ENCODE data around the gene RTP2. TPM values are rescaled to one million over a fixed set of nuclear protein-coding genes. Genes with fewer than 3 reads are reported as not detected.

RTP2 gene
- total and polyA plus RNA-seq, 9 of the 15 experiments (the other 6 are each of a cell fraction or from before 2014, with no cell fraction given) = not detected

DNA sequence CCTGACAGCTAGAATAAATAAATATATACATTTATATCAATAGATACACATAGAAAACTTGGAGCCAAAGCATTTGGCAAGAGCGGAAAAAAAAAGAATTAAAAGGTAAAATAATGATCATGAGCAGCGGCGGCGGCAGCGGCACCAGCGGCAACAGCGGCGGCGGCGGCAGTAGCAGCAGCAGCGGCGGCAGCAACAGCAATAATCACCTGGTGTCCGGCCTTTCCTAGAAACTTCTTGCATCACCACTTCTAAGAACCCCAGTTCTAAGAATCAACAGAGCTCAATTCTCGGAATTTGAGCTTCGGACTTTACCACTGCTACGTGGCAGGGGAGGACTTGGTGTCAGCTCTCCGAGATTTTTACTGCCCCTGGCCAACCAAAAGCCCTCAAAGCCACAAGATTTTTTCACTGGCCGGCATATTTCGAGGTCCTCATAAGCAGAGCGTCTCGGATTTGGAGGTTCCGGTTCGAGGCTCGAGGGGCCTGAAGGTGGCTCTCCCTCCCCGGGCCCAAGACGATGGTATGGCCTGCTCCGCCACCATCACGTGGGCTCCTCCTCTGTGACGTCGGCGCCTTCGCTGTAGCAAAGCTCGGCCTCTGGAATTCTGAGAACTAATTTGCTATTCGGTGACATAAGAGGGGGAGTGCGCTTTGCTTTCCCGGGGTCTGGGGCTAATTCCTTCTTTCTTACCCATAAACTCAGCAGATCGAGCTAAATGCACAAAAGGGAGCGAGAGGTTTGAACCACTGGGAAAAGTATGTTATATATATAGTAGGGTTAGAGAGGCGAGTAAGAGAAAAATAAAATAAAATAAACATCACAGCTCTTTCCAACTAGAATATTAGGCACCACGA, 43.1 kb upstream of the RTP2 start, which contains the start of gene BCL6 (continued):
- TF ChIP-seq, protein P1, sequence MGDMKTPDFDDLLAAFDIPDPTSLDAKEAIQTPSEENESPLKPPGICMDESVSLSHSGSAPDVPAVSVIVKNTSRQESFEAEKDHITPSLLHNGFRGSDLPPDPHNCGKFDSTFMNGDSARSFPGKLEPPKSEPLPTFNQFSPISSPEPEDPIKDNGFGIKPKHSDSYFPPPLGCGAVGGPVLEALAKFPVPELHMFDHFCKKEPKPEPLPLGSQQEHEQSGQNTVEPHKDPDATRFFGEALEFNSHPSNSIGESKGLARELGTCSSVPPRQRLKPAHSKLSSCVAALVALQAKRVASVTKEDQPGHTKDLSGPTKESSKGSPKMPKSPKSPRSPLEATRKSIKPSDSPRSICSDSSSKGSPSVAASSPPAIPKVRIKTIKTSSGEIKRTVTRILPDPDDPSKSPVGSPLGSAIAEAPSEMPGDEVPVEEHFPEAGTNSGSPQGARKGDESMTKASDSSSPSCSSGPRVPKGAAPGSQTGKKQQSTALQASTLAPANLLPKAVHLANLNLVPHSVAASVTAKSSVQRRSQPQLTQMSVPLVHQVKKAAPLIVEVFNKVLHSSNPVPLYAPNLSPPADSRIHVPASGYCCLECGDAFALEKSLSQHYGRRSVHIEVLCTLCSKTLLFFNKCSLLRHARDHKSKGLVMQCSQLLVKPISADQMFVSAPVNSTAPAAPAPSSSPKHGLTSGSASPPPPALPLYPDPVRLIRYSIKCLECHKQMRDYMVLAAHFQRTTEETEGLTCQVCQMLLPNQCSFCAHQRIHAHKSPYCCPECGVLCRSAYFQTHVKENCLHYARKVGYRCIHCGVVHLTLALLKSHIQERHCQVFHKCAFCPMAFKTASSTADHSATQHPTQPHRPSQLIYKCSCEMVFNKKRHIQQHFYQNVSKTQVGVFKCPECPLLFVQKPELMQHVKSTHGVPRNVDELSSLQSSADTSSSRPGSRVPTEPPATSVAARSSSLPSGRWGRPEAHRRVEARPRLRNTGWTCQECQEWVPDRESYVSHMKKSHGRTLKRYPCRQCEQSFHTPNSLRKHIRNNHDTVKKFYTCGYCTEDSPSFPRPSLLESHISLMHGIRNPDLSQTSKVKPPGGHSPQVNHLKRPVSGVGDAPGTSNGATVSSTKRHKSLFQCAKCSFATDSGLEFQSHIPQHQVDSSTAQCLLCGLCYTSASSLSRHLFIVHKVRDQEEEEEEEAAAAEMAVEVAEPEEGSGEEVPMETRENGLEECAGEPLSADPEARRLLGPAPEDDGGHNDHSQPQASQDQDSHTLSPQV (IDR thresholded peaks at IDR 0.05) = no peak
- TF ChIP-seq, protein P2, sequence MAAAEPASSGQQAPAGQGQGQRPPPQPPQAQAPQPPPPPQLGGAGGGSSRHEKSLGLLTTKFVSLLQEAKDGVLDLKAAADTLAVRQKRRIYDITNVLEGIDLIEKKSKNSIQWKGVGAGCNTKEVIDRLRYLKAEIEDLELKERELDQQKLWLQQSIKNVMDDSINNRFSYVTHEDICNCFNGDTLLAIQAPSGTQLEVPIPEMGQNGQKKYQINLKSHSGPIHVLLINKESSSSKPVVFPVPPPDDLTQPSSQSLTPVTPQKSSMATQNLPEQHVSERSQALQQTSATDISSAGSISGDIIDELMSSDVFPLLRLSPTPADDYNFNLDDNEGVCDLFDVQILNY (CRISPR knock-in tag; IDR thresholded peaks at IDR 0.05) = no peak
- TF ChIP-seq, protein P3, sequence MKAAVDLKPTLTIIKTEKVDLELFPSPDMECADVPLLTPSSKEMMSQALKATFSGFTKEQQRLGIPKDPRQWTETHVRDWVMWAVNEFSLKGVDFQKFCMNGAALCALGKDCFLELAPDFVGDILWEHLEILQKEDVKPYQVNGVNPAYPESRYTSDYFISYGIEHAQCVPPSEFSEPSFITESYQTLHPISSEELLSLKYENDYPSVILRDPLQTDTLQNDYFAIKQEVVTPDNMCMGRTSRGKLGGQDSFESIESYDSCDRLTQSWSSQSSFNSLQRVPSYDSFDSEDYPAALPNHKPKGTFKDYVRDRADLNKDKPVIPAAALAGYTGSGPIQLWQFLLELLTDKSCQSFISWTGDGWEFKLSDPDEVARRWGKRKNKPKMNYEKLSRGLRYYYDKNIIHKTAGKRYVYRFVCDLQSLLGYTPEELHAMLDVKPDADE (conservative IDR thresholded peaks at IDR 0.05; ENCODE audit: control insufficient read depth, low read depth, low read length) = no peak
- TF ChIP-seq, protein P4, sequence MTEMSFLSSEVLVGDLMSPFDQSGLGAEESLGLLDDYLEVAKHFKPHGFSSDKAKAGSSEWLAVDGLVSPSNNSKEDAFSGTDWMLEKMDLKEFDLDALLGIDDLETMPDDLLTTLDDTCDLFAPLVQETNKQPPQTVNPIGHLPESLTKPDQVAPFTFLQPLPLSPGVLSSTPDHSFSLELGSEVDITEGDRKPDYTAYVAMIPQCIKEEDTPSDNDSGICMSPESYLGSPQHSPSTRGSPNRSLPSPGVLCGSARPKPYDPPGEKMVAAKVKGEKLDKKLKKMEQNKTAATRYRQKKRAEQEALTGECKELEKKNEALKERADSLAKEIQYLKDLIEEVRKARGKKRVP (CRISPR knock-in tag; IDR thresholded peaks at IDR 0.05) = peak; percentile 78
- TF ChIP-seq, protein P5, sequence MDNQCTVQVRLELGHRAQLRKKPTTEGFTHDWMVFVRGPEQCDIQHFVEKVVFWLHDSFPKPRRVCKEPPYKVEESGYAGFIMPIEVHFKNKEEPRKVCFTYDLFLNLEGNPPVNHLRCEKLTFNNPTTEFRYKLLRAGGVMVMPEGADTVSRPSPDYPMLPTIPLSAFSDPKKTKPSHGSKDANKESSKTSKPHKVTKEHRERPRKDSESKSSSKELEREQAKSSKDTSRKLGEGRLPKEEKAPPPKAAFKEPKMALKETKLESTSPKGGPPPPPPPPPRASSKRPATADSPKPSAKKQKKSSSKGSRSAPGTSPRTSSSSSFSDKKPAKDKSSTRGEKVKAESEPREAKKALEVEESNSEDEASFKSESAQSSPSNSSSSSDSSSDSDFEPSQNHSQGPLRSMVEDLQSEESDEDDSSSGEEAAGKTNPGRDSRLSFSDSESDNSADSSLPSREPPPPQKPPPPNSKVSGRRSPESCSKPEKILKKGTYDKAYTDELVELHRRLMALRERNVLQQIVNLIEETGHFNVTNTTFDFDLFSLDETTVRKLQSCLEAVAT (IDR thresholded peaks at IDR 0.05) = peak; percentile 69 to 96; a peak in 3 of 4 replicates
- TF ChIP-seq KLF16 (IDR thresholded peaks at IDR 0.05) = 0 out of 2 replicates have a peak, but pooled peaks have one; percentile 6
- TF ChIP-seq DPF2 (IDR thresholded peaks at IDR 0.05) = 0 out of 2 replicates have a peak, but pooled peaks have one; percentile 23
- 0 out of 2 replicates have a peak, but pooled peaks have one; percentile 57 for TF ChIP-seq ZEB2 (IDR thresholded peaks at IDR 0.05)
- peak; percentile 67 for TF ChIP-seq ZNF384 (IDR thresholded peaks at IDR 0.05; ENCODE audit: low read depth, low read length)
- peak; percentile 81 for TF ChIP-seq SMAD1 (IDR thresholded peaks at IDR 0.05; ENCODE audit: low read depth, low read length, partially characterized antibody)
- no peak for TF ChIP-seq RBM25 (IDR thresholded peaks at IDR 0.05; ENCODE audit: low read depth, low read length, severe bottlenecking)
- TF ChIP-seq NONO (IDR thresholded peaks at IDR 0.05; ENCODE audit: low read depth in 2 of 2, low read length in 1 of 2) = peak in 1 of 2 experiments; percentile 99; a peak in 2 of 4 replicates
- peak; percentile 98 for TF ChIP-seq TOE1 (IDR thresholded peaks at IDR 0.05; ENCODE audit: borderline replicate concordance)
- no peak for TF ChIP-seq TOE1 (CRISPR knock-in tag; IDR thresholded peaks at IDR 0.05; ENCODE audit: borderline replicate concordance, low read depth)
- no peak for TF ChIP-seq ZC3H11A (IDR thresholded peaks at IDR 0.05; ENCODE audit: low read depth, low read length)
- TF ChIP-seq, protein P6, sequence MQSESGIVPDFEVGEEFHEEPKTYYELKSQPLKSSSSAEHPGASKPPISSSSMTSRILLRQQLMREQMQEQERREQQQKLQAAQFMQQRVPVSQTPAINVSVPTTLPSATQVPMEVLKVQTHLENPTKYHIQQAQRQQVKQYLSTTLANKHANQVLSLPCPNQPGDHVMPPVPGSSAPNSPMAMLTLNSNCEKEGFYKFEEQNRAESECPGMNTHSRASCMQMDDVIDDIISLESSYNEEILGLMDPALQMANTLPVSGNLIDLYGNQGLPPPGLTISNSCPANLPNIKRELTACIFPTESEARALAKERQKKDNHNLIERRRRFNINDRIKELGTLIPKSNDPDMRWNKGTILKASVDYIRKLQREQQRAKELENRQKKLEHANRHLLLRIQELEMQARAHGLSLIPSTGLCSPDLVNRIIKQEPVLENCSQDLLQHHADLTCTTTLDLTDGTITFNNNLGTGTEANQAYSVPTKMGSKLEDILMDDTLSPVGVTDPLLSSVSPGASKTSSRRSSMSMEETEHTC (IDR thresholded peaks at IDR 0.05) = peak; percentile 75

All from K562 (cell line).